HAP-1 (cell line): ENCODE measurements around the gene RBM26.
"Not testable (repeated sequence)": the region's sequence is repeated elsewhere in the genome, so short reads cannot be mapped to it uniquely, and the experiment has no call there.

Source experiments
- DNase-seq, 2 experiments: peaks; one replicate each; pipeline ENCODE4 v3.0.0-alpha.2; 2016 to 2020; ENCODE audit warnings: low spot score in 2 of 2
- H3K27me3 ChIP-seq: fragments of 250-450 bp; sonication (Bioruptor Pico); 2 replicates; pipeline ENCODE4 v1.5.1; 2020; ENCODE audit warnings: low read depth, mild to moderate bottlenecking, moderate library complexity
- H3K36me3 ChIP-seq: fragments of 250-450 bp; sonication (Bioruptor Pico); replicated peaks from 2 replicates; pipeline ENCODE4 v1.5.1; 2020; ENCODE audit warnings: mild to moderate bottlenecking
- H3K4me1 ChIP-seq: fragments of 250-450 bp; sonication (Bioruptor Pico); 2 replicates; pipeline ENCODE4 v1.5.1; 2020; ENCODE audit warnings: mild to moderate bottlenecking
- H3K4me3 ChIP-seq: fragments of 250-450 bp; sonication (Bioruptor Pico); 2 replicates; pipeline ENCODE4 v1.5.1; 2020; ENCODE audit warnings: mild to moderate bottlenecking, moderate library complexity
- H3K9me3 ChIP-seq: fragments of 250-450 bp; sonication (Bioruptor Pico); 2 replicates; pipeline ENCODE4 v1.5.1; 2020; ENCODE audit warnings: mild to moderate bottlenecking, moderate library complexity
- in situ Hi-C: fragments of 300-500 bp; cut with MboI; formaldehyde crosslinking; loops from 3 replicates; pipeline ENCODE4 v1.14.3; 2020; ENCODE audit warnings: low sequenced_read_pairs, inconsistent platforms, mixed read lengths

Gene RBM26

GRCh38 chr13:79360095-79360494, 46.0 kb downstream of the RBM26 start:
- Histone ChIP-seq H3K9me3 (no peaks in the 10 kb centered on the region), H3K4me3 (no peak overlapping the region), H3K36me3 (peaks cover 70% of the 10 kb centered on the region), H3K4me1 (no peaks in the 10 kb centered on the region), H3K27me3 (no peaks in the 10 kb centered on the region)
- in situ Hi-C loops = no loop called here
- no peak for DNase-seq

- no peaks in the 10 kb centered on the region for H3K9me3 ChIP-seq
- H3K4me1 ChIP-seq = no peaks in the 10 kb centered on the region
- in situ Hi-C loops = no loop called here
- no peaks in the 10 kb centered on the region for H3K27me3 ChIP-seq
- DNase-seq = no peak
- H3K4me3 ChIP-seq = no peak overlapping the region
- H3K36me3 ChIP-seq = peaks cover 72% of the 10 kb centered on the region
Measured at GRCh38 chr13:79359064-79359463, 47.0 kb downstream of the RBM26 start.

GRCh38 chr13:79354285-79354684, 51.8 kb downstream of the RBM26 start:
- no peaks in the 10 kb centered on the region for H3K4me1 ChIP-seq
- H3K4me3 ChIP-seq = no peak overlapping the region
- no peaks in the 10 kb centered on the region for H3K9me3 ChIP-seq
- DNase-seq = no peak
- H3K36me3 ChIP-seq = peaks cover 79% of the 10 kb centered on the region
- H3K27me3 ChIP-seq = no peaks in the 10 kb centered on the region
- in situ Hi-C loops = no loop called here

GRCh38 chr13:79353693-79354092, 52.4 kb downstream of the RBM26 start:
- peaks cover 73% of the 10 kb centered on the region for H3K36me3 ChIP-seq
- in situ Hi-C loops = no loop called here

GRCh38 chr13:79352107-79352506, 53.9 kb downstream of the RBM26 start:
- no peak for DNase-seq
- Histone ChIP-seq H3K27me3 (no peaks in the 10 kb centered on the region), H3K9me3 (no peaks in the 10 kb centered on the region), H3K4me1 (no peaks in the 10 kb centered on the region), H3K36me3 (peaks cover 63% of the 10 kb centered on the region), H3K4me3 (no peak overlapping the region)
- in situ Hi-C loops = no loop called here

More at GRCh38 chr13:79353693-79354092, 52.4 kb downstream of the RBM26 start:
- Histone ChIP-seq H3K9me3 (no peaks in the 10 kb centered on the region), H3K27me3 (no peaks in the 10 kb centered on the region), H3K4me3 (no peak overlapping the region), H3K4me1 (no peaks in the 10 kb centered on the region)
- DNase-seq = no peak

- in situ Hi-C loops, H3K4me1 ChIP-seq, H3K4me3 ChIP-seq, H3K27me3 ChIP-seq, DNase-seq, H3K9me3 ChIP-seq: not testable (repeated sequence)
- peaks cover 47% of the 10 kb centered on the region for H3K36me3 ChIP-seq
Measured at GRCh38 chr13:79349608-79350007, 56.4 kb downstream of the RBM26 start.

GRCh38 chr13:79349011-79349410, 57.0 kb downstream of the RBM26 start:
- H3K36me3 ChIP-seq = peaks cover 41% of the 10 kb centered on the region
- no peak overlapping the region for H3K4me3 ChIP-seq
- H3K9me3 ChIP-seq = no peaks in the 10 kb centered on the region
- H3K27me3 ChIP-seq = no peaks in the 10 kb centered on the region
- H3K4me1 ChIP-seq = no peaks in the 10 kb centered on the region; the same call in 1 of the 2 replicates
- in situ Hi-C loops = no loop called here
- DNase-seq = no peak

GRCh38 chr13:79346300-79346914, 59.6 kb downstream of the RBM26 start:
- Histone ChIP-seq H3K9me3 (no peaks in the 10 kb centered on the region), H3K36me3 (peaks cover 37% of the 10 kb centered on the region), H3K4me1 (peaks cover 10% of the 10 kb centered on the region), H3K4me3 (no peak overlapping the region), H3K27me3 (no peaks in the 10 kb centered on the region)
- in situ Hi-C loops = no loop called here
- no peak for DNase-seq

GRCh38 chr13:79341202-79341601, 64.9 kb downstream of the RBM26 start:
- Histone ChIP-seq H3K4me3 (no peak overlapping the region), H3K36me3 (peaks cover 65% of the 10 kb centered on the region), H3K9me3 (no peaks in the 10 kb centered on the region), H3K4me1 (peaks cover 30% of the 10 kb centered on the region), H3K27me3 (no peaks in the 10 kb centered on the region)
- no peak for DNase-seq
- in situ Hi-C loops = no loop called here

GRCh38 chr13:79340490-79340889, 65.6 kb downstream of the RBM26 start:
- peaks cover 30% of the 10 kb centered on the region for H3K4me1 ChIP-seq
- no peaks in the 10 kb centered on the region for H3K9me3 ChIP-seq
- peaks cover 71% of the 10 kb centered on the region for H3K36me3 ChIP-seq
- in situ Hi-C loops = no loop called here
- DNase-seq = peak in 1 of 2 experiments; percentile 43
- no peaks in the 10 kb centered on the region for H3K27me3 ChIP-seq
- H3K4me3 ChIP-seq = no peak overlapping the region

- Histone ChIP-seq H3K27me3 (no peaks in the 10 kb centered on the region), H3K9me3 (no peaks in the 10 kb centered on the region), H3K4me3 (no peak overlapping the region), H3K4me1 (peaks cover 30% of the 10 kb centered on the region), H3K36me3 (peaks cover 86% of the 10 kb centered on the region)
- DNase-seq = peak in 1 of 2 experiments; percentile 52
- in situ Hi-C loops = no loop called here
Measured at GRCh38 chr13:79338343-79338742, 67.7 kb downstream of the RBM26 start.

- H3K9me3 ChIP-seq = no peaks in the 10 kb centered on the region
- no peak for DNase-seq
- peaks cover 72% of the 10 kb centered on the region for H3K36me3 ChIP-seq
- H3K27me3 ChIP-seq = no peaks in the 10 kb centered on the region
- H3K4me1 ChIP-seq = peaks cover 26% of the 10 kb centered on the region
- no peak overlapping the region for H3K4me3 ChIP-seq
- in situ Hi-C loops = no loop called here
Measured at GRCh38 chr13:79336966-79337365, 69.1 kb downstream of the RBM26 start.

- Histone ChIP-seq H3K4me1 (peaks cover 16% of the 10 kb centered on the region), H3K36me3 (peaks cover 19% of the 10 kb centered on the region), H3K27me3 (no peaks in the 10 kb centered on the region), H3K4me3 (no peak overlapping the region), H3K9me3 (no peaks in the 10 kb centered on the region)
- DNase-seq = no peak
- in situ Hi-C loops = no loop called here
Measured at GRCh38 chr13:79328510-79328909, 77.5 kb downstream of the RBM26 start.

GRCh38 chr13:79320433-79320832, 85.6 kb downstream of the RBM26 start:
- no peak for DNase-seq
- in situ Hi-C loops = no loop called here
- Histone ChIP-seq H3K9me3 (no peaks in the 10 kb centered on the region), H3K27me3 (no peaks in the 10 kb centered on the region), H3K36me3 (peaks cover 25% of the 10 kb centered on the region), H3K4me3 (no peak overlapping the region), H3K4me1 (no peaks in the 10 kb centered on the region)

- no peak overlapping the region for H3K4me3 ChIP-seq
- H3K27me3 ChIP-seq = no peaks in the 10 kb centered on the region
- peaks cover 22% of the 10 kb centered on the region for H3K36me3 ChIP-seq
- in situ Hi-C loops = no loop called here
- no peaks in the 10 kb centered on the region for H3K4me1 ChIP-seq
- DNase-seq = no peak
- no peaks in the 10 kb centered on the region for H3K9me3 ChIP-seq
Measured at GRCh38 chr13:79318664-79319063, 87.4 kb downstream of the RBM26 start.
